Astrocyte (in vitro differentiated cells and primary cell): ENCODE data around the gene UBE2E1. TPM values are rescaled to one million over a fixed set of nuclear protein-coding genes. Genes with fewer than 3 reads are reported as not detected.

Source experiments
- DNase-seq: peaks from one replicate; pipeline ENCODE4 v3.0.0-alpha.2; 2010; ENCODE audit warnings: low read depth
- FAIRE-seq: peaks from 2 replicates; lab custom pipeline; 2011; peaks lifted over from hg19 to GRCh38; lab: Jason Lieb, UNC
- H2AFZ ChIP-seq: 2 replicates; pipeline ENCODE4 v1.6.0; 2012; ENCODE audit warnings: low read depth, low read length, inconsistent platforms
- H3K27ac ChIP-seq: 2 replicates; pipeline ENCODE4 v1.5.1; 2011; ENCODE audit warnings: low read depth, low read length, inconsistent platforms
- H3K27me3 ChIP-seq: 2 replicates; pipeline ENCODE4 v1.6.0; 2011; ENCODE audit warnings: low read length, inconsistent platforms; ENCODE audit not compliant: insufficient read depth
- H3K36me3 ChIP-seq: 2 replicates; pipeline ENCODE4 v1.5.1; 2011; ENCODE audit warnings: low read length, inconsistent platforms; ENCODE audit not compliant: insufficient read depth
- H3K4me1 ChIP-seq: 2 replicates; pipeline ENCODE4 v1.5.1; 2011; ENCODE audit warnings: low read length, inconsistent platforms; ENCODE audit not compliant: insufficient read depth
- H3K4me2 ChIP-seq: 2 replicates; pipeline ENCODE4 v1.6.0; 2012; ENCODE audit warnings: low read length, inconsistent platforms
- H3K4me3 ChIP-seq: 2 replicates; pipeline ENCODE4 v1.5.1; 2011; ENCODE audit warnings: low read depth, mild to moderate bottlenecking, low read length, inconsistent platforms; ENCODE audit not compliant: insufficient read depth
- H3K79me2 ChIP-seq: 2 replicates; pipeline ENCODE4 v1.6.0; 2012; ENCODE audit warnings: mild to moderate bottlenecking, low read length, inconsistent platforms; ENCODE audit not compliant: insufficient read depth
- H3K9ac ChIP-seq: 2 replicates; pipeline ENCODE4 v1.6.0; 2012; ENCODE audit warnings: mild to moderate bottlenecking, low read length, inconsistent platforms
- H3K9me3 ChIP-seq: 2 replicates; pipeline ENCODE4 v1.5.1; 2012; ENCODE audit warnings: low read depth, mild to moderate bottlenecking, low read length, inconsistent platforms; ENCODE audit not compliant: insufficient read depth
- H4K20me1 ChIP-seq: 2 replicates; pipeline ENCODE4 v1.6.0; 2012; ENCODE audit warnings: low read length, inconsistent platforms; ENCODE audit not compliant: insufficient read depth
- H3K27ac Mint-ChIP-seq: one replicate; pipeline ENCODE4 v1.8.0; 2021; ENCODE audit warnings: mild to moderate bottlenecking, mixed read lengths; ENCODE audit not compliant: unreplicated experiment
- H3K27me3 Mint-ChIP-seq: one replicate; pipeline ENCODE4 v1.8.0; 2021; ENCODE audit warnings: low read depth, mixed read lengths; ENCODE audit not compliant: unreplicated experiment
- H3K36me3 Mint-ChIP-seq: one replicate; pipeline ENCODE4 v1.8.0; 2021; ENCODE audit warnings: low read depth, mixed read lengths; ENCODE audit not compliant: unreplicated experiment
- H3K4me1 Mint-ChIP-seq: one replicate; pipeline ENCODE4 v1.8.0; 2021; ENCODE audit warnings: low read depth, mixed read lengths; ENCODE audit not compliant: unreplicated experiment
- H3K4me3 Mint-ChIP-seq: one replicate; pipeline ENCODE4 v1.8.0; 2021; ENCODE audit warnings: mild to moderate bottlenecking, moderate library complexity, mixed read lengths; ENCODE audit not compliant: unreplicated experiment
- H3K9me3 Mint-ChIP-seq: one replicate; pipeline ENCODE4 v1.8.0; 2021; ENCODE audit warnings: mild to moderate bottlenecking, mixed read lengths; ENCODE audit not compliant: unreplicated experiment
- EZH2 ChIP-seq: IDR thresholded peaks from 2 replicates; pipeline ENCODE4 v1.6.1; 2012; ENCODE audit warnings: mild to moderate bottlenecking, low read length, inconsistent platforms; ENCODE audit not compliant: insufficient read depth
- total RNA-seq: library from RNA; stranded (reverse); gene quantifications from 2 replicates; pipeline ENCODE4 v1.2.1, GENCODE V29; 2021
- TF ChIP-seq, protein P1 (sequence below): IDR thresholded peaks from 2 replicates; pipeline ENCODE4 v1.5.1; 2011; ENCODE audit warnings: low read depth, mild to moderate bottlenecking, inconsistent platforms, low read length, moderate library complexity; ENCODE audit not compliant: insufficient read depth

UBE2E1 gene
- total RNA-seq, 1 donor from 2014 or later: 150 TPM

DNA sequence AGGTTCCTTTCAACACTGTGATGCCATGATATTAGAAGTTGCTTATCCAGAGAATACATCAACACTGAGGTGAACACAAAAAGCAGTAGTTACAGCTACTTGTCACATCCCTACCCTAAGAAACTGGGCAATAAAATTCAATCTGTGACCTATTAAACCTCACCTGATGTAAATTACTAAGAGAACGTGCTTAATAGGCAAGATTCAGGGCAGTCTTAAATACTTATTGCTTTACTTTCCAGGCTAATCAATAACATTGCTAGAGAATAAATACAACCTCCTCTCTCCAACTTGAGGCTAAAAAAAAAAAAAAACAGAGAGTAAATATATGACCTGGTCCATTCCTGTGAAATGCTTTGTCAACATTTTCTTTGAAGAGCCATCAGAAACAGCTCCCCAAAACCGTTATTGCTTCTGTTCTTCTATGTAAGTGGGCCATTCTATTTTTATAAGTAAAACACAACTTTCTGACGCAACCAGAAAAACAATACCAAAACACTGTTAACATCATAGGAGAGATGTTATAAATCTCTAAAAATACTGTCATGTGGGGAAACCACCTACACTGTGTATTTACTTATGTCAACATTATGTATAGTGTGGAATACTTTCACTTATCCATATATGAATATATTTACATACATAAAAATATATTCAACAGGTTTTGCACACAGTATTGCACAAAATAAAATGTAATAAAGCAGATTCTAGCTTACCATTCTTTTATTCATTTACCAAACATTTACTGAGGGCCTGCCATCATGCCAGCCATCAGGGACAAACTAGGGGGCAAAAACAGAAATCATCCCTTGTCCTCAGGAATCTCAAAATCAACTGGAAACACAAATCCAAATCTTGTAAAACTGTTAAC lies 108.4 kb downstream of the UBE2E1 start:
- no peak overlapping the region for H3K4me2 ChIP-seq
- DNase-seq: no peak
- H3K4me3 Mint-ChIP-seq: peak overlapping the region; percentile 8

DNA sequence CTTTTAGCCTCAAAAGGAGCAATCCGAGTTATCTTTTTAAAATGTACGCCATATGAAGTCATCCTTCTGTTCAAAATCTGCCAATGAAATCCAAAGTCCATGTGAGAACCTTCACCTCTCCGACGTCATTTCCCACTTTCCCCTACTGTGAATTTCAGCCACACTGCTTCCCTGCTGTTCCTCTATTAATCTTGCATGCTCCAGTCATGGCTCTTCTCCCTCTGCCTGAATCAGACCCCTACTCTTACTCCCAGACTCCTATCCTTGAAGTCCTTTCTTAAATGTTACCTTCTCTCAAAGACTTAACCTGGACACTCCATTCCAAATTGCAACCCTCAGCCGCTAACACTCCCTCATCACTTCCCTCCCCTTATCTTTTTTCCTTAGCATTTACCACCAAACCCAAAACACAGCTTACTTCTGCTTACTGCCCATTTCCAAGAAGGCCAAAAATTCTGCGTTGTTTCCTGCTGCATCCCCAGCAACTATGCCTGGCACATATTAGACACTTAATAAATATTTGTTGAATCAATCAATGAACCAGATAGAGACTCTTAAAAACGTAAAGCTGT lies 109.9 kb downstream of the UBE2E1 start:
- peak overlapping the region; percentile 97 for H3K27ac Mint-ChIP-seq
- Histone ChIP-seq H3K4me1 (peaks cover 10% of the 10 kb centered on the region), H2AFZ (no peak overlapping the region), H3K9ac (peak overlapping the region; percentile 93), H3K4me2 (peak overlapping the region; percentile 94), H3K4me3 (peak overlapping the region; percentile 98), H3K27ac (no peak overlapping the region), H3K36me3 (peaks cover 24% of the 10 kb centered on the region), H3K79me2 (peaks cover 56% of the 10 kb centered on the region), H3K27me3 (no peaks in the 10 kb centered on the region), H3K9me3 (no peaks in the 10 kb centered on the region), H4K20me1 (peaks cover 35% of the 10 kb centered on the region)
- TF ChIP-seq EZH2: no peak
- TF ChIP-seq, protein P1, sequence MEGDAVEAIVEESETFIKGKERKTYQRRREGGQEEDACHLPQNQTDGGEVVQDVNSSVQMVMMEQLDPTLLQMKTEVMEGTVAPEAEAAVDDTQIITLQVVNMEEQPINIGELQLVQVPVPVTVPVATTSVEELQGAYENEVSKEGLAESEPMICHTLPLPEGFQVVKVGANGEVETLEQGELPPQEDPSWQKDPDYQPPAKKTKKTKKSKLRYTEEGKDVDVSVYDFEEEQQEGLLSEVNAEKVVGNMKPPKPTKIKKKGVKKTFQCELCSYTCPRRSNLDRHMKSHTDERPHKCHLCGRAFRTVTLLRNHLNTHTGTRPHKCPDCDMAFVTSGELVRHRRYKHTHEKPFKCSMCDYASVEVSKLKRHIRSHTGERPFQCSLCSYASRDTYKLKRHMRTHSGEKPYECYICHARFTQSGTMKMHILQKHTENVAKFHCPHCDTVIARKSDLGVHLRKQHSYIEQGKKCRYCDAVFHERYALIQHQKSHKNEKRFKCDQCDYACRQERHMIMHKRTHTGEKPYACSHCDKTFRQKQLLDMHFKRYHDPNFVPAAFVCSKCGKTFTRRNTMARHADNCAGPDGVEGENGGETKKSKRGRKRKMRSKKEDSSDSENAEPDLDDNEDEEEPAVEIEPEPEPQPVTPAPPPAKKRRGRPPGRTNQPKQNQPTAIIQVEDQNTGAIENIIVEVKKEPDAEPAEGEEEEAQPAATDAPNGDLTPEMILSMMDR: no peak
- H3K27me3 Mint-ChIP-seq: no peaks in the 10 kb centered on the region
- H3K4me1 Mint-ChIP-seq: peaks cover 27% of the 10 kb centered on the region
- FAIRE-seq (no peak), DNase-seq (peak; percentile 40)
- no peaks in the 10 kb centered on the region for H3K9me3 Mint-ChIP-seq
- peaks cover 30% of the 10 kb centered on the region for H3K36me3 Mint-ChIP-seq
- peak overlapping the region; percentile 99 for H3K4me3 Mint-ChIP-seq

More for the DNA sequence above, 108.4 kb downstream of the UBE2E1 start:
- Histone ChIP-seq H3K79me2 (peaks cover 48% of the 10 kb centered on the region), H3K36me3 (peaks cover 12% of the 10 kb centered on the region), H3K4me1 (peaks cover 10% of the 10 kb centered on the region), H3K9ac (no peak overlapping the region), H4K20me1 (peaks cover 23% of the 10 kb centered on the region), H3K27me3 (no peaks in the 10 kb centered on the region), H3K4me3 (no peak overlapping the region), H2AFZ (no peak overlapping the region), H3K9me3 (no peaks in the 10 kb centered on the region), H3K27ac (no peak overlapping the region)
- H3K27ac Mint-ChIP-seq: no peak overlapping the region
- no peak for TF ChIP-seq EZH2
- TF ChIP-seq, protein P1: no peak
- FAIRE-seq: no peak
- H3K4me1 Mint-ChIP-seq: peaks cover 15% of the 10 kb centered on the region
- H3K36me3 Mint-ChIP-seq: peaks cover 21% of the 10 kb centered on the region
- no peaks in the 10 kb centered on the region for H3K27me3 Mint-ChIP-seq
- H3K9me3 Mint-ChIP-seq: no peaks in the 10 kb centered on the region
